ENCODE measurements around the gene CHRDL2.

Gene CHRDL2

GRCh38 chr11:74685338-74685737 is 45.9 kb downstream of the CHRDL2 start:
- no peak for DNase-seq (ENCODE audit: low read depth in 2 of 2)

GRCh38 chr11:74684661-74685060 is 46.6 kb downstream of the CHRDL2 start:
- DNase-seq (ENCODE audit: low read depth in 2 of 2), result no peak

GRCh38 chr11:74683941-74684481 is 47.2 kb downstream of the CHRDL2 start:
- no peak for DNase-seq (ENCODE audit: low read depth in 2 of 2)

- DNase-seq (ENCODE audit: low read depth in 2 of 2), result no peak
Measured at GRCh38 chr11:74683279-74683871, 47.9 kb downstream of the CHRDL2 start.

- no peak for DNase-seq (ENCODE audit: low read depth in 2 of 2)
Measured at GRCh38 chr11:74682731-74683278, 48.4 kb downstream of the CHRDL2 start.

GRCh38 chr11:74681686-74682651 is 49.3 kb downstream of the CHRDL2 start:
- no peak for DNase-seq (ENCODE audit: low read depth in 2 of 2)

- no peak for DNase-seq (ENCODE audit: low read depth in 2 of 2)
Measured at GRCh38 chr11:74680703-74681531, 50.3 kb downstream of the CHRDL2 start.

- no peak for DNase-seq (ENCODE audit: low read depth in 2 of 2)
Measured at GRCh38 chr11:74680035-74680671, 51.1 kb downstream of the CHRDL2 start.

GRCh38 chr11:74679513-74679865 is 51.7 kb downstream of the CHRDL2 start:
- no peak for DNase-seq (ENCODE audit: low read depth in 2 of 2)

GRCh38 chr11:74678591-74679512 is 52.4 kb downstream of the CHRDL2 start:
- DNase-seq (ENCODE audit: low read depth in 2 of 2), result no peak

GRCh38 chr11:74678041-74678440 is 53.2 kb downstream of the CHRDL2 start:
- no peak for DNase-seq (ENCODE audit: low read depth in 2 of 2)

GRCh38 chr11:74677131-74677530 is 54.1 kb downstream of the CHRDL2 start:
- no peak for DNase-seq (ENCODE audit: low read depth in 2 of 2)

- no peak for DNase-seq (ENCODE audit: low read depth in 2 of 2)
Measured at GRCh38 chr11:74676596-74676995, 54.6 kb downstream of the CHRDL2 start.

- no peak for DNase-seq (ENCODE audit: low read depth in 2 of 2)
Measured at GRCh38 chr11:74675761-74676160, 55.5 kb downstream of the CHRDL2 start.

- no peak for DNase-seq (ENCODE audit: low read depth in 2 of 2)
Measured at GRCh38 chr11:74673693-74674360, 57.4 kb downstream of the CHRDL2 start.

- no peak for DNase-seq (ENCODE audit: low read depth in 2 of 2)
Measured at GRCh38 chr11:74672956-74673692, 58.1 kb downstream of the CHRDL2 start.

GRCh38 chr11:74672332-74672955 is 58.8 kb downstream of the CHRDL2 start:
- DNase-seq (ENCODE audit: low read depth in 2 of 2), result no peak

- DNase-seq (ENCODE audit: low read depth in 2 of 2), result no peak
Measured at GRCh38 chr11:74671520-74672196, 59.6 kb downstream of the CHRDL2 start.
